Measurements from ENCODE around the gene CACNA1D. TPM values are rescaled to one million over a fixed set of nuclear protein-coding genes. Genes with fewer than 3 reads are reported as not detected.

CACNA1D gene
- total RNA-seq, 2 donors from 2014 or later: 0.56 to 1.5 TPM

GRCh38 chr3:53670721-53671120 is 176.3 kb downstream of the CACNA1D start:
- Mint-ChIP-seq H3K27me3 (peaks cover 25% of the 10 kb centered on the region), H3K36me3 (ENCODE audit: low read depth) (no peaks in the 10 kb centered on the region), H3K4me1 (no peaks in the 10 kb centered on the region), H3K27ac (no peak overlapping the region), H3K4me3 (no peak overlapping the region), H3K9me3 (no peaks in the 10 kb centered on the region)
- no peak for ATAC-seq (replicated peaks)

GRCh38 chr3:53671192-53671960 is 177.0 kb downstream of the CACNA1D start:
- Mint-ChIP-seq H3K36me3 (ENCODE audit: low read depth) (no peaks in the 10 kb centered on the region), H3K4me3 (no peak overlapping the region), H3K27ac (no peak overlapping the region), H3K4me1 (no peaks in the 10 kb centered on the region), H3K27me3 (peaks cover 25% of the 10 kb centered on the region), H3K9me3 (no peaks in the 10 kb centered on the region)
- ATAC-seq (replicated peaks): no peak

GRCh38 chr3:53671961-53672299 is 177.5 kb downstream of the CACNA1D start:
- no peak overlapping the region for H3K27ac Mint-ChIP-seq
- peaks cover 25% of the 10 kb centered on the region for H3K27me3 Mint-ChIP-seq
- H3K36me3 Mint-ChIP-seq (ENCODE audit: low read depth): no peaks in the 10 kb centered on the region
- no peak for ATAC-seq (replicated peaks)
- H3K4me1 Mint-ChIP-seq: no peaks in the 10 kb centered on the region
- no peaks in the 10 kb centered on the region for H3K9me3 Mint-ChIP-seq
- no peak overlapping the region for H3K4me3 Mint-ChIP-seq

DNA sequence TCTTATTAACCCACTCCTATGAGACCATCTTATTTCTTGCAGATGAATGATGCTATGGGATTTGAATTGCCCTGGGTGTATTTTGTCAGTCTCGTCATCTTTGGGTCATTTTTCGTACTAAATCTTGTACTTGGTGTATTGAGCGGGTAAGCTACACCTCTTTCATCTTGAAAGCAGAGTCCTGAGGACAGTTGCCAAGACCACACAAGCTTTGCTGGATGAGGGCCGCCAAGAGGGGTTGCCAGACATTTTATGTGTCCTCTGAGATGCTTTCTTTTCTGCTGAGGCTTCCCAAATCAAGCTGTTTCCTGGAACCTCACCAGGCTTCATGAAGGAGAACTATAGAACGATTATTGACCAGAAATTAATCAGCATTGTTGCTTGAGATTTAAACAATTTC is 178.6 kb downstream of the CACNA1D start:
- Mint-ChIP-seq H3K36me3 (ENCODE audit: low read depth) (no peaks in the 10 kb centered on the region), H3K4me3 (no peak overlapping the region), H3K4me1 (no peaks in the 10 kb centered on the region), H3K27me3 (peaks cover 20% of the 10 kb centered on the region), H3K9me3 (no peaks in the 10 kb centered on the region), H3K27ac (no peak overlapping the region)
- no peak for ATAC-seq (replicated peaks)

DNA sequence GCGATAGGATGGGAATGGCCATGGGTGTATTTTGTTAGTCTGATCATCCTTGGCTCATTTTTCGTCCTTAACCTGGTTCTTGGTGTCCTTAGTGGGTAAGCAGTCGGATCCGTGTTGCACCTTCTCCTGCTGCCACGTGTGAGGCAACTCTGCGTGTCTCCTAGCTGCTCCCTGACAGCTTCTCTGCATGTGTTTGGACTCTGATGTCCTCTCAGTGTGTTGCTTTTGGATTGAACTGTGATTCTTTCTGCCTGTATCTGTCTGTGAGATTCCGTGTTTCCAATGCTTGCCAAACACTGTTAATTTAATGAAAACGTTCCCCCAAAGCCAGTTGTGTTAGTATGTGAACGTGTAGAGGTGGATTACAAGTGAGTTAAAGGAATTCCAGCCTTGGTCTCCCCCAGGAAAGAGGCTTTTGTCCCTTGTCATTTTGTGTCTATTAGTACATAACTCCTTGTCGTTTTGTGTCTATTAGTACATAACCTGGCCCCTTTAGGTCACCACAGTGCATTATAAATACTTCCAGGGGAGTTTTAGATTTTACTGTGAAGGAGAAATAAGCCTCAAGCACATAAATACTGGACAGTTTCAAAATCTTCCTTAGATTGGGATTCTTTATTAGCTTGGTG is 179.4 kb downstream of the CACNA1D start:
- Mint-ChIP-seq H3K36me3 (ENCODE audit: low read depth) (no peaks in the 10 kb centered on the region), H3K9me3 (no peaks in the 10 kb centered on the region), H3K4me1 (no peaks in the 10 kb centered on the region), H3K27me3 (peaks cover 23% of the 10 kb centered on the region), H3K4me3 (no peak overlapping the region), H3K27ac (no peak overlapping the region)
- ATAC-seq (replicated peaks): no peak

- Mint-ChIP-seq H3K4me3 (no peak overlapping the region), H3K36me3 (ENCODE audit: low read depth) (no peaks in the 10 kb centered on the region)
Measured at GRCh38 chr3:53674582-53674981, 180.2 kb downstream of the CACNA1D start.

GRCh38 chr3:53675022-53675697 is 180.7 kb downstream of the CACNA1D start:
- no peak for ATAC-seq (replicated peaks)
- H3K27me3 Mint-ChIP-seq: peaks cover 19% of the 10 kb centered on the region

More at GRCh38 chr3:53674582-53674981, 180.2 kb downstream of the CACNA1D start:
- H3K4me1 Mint-ChIP-seq: no peaks in the 10 kb centered on the region
- H3K27ac Mint-ChIP-seq: no peak overlapping the region
- no peaks in the 10 kb centered on the region for H3K9me3 Mint-ChIP-seq
- no peak for ATAC-seq (replicated peaks)
- peaks cover 20% of the 10 kb centered on the region for H3K27me3 Mint-ChIP-seq

DNA sequence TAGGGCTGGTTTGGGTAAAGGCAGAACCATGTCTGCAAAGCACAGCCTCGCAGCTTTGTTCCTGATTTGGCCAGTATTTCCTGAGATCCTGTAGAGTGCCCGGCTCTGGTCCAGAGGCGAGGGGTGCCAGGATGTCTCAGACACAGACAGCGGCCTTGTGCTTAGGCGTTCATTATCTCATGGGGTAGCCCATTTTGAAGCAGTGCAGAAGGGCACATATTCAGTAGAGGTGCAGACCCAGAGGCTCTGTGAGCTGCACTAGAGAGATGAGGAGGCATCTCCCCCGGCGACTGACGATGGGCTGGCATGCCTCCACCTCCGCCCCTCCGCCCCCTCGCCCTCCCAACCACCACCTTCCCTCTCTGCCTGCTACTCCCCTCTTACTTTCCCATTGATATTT is 181.5 kb downstream of the CACNA1D start:
- Mint-ChIP-seq H3K36me3 (ENCODE audit: low read depth) (no peaks in the 10 kb centered on the region), H3K27me3 (peaks cover 22% of the 10 kb centered on the region), H3K4me3 (no peak overlapping the region), H3K9me3 (no peaks in the 10 kb centered on the region), H3K4me1 (no peaks in the 10 kb centered on the region), H3K27ac (no peak overlapping the region)
- ATAC-seq (replicated peaks): no peak

More at GRCh38 chr3:53675022-53675697, 180.7 kb downstream of the CACNA1D start:
- H3K4me1 Mint-ChIP-seq: no peaks in the 10 kb centered on the region
- H3K4me3 Mint-ChIP-seq: no peak overlapping the region
- H3K9me3 Mint-ChIP-seq: no peaks in the 10 kb centered on the region
- no peaks in the 10 kb centered on the region for H3K36me3 Mint-ChIP-seq (ENCODE audit: low read depth)
- H3K27ac Mint-ChIP-seq: no peak overlapping the region

- Mint-ChIP-seq H3K27me3 (peaks cover 29% of the 10 kb centered on the region), H3K4me3 (no peak overlapping the region), H3K4me1 (no peaks in the 10 kb centered on the region), H3K36me3 (ENCODE audit: low read depth) (no peaks in the 10 kb centered on the region), H3K9me3 (no peaks in the 10 kb centered on the region), H3K27ac (no peak overlapping the region)
- ATAC-seq (replicated peaks): no peak
Measured at GRCh38 chr3:53677413-53677812, 183.0 kb downstream of the CACNA1D start.

DNA sequence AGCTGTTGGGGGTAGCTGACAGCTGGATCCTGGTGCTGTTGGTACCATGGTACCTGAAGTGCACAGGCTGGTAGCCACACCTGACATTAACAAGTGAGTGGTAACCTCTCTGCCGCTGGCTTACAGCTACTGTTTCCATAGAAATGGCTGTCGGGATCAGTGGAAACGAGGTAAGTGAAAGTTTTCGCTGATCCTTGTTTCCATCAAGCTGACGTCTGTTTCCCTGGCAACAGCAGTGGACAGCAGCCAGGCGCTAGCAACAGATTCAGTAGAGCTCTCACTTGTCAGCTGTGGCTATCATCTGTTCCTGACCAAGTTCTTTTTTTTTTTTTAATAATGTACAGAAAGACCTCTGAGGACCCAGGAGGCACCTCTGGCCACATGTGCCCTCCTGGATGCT is 185.6 kb downstream of the CACNA1D start:
- Mint-ChIP-seq H3K4me3 (no peak overlapping the region), H3K27me3 (peaks cover 24% of the 10 kb centered on the region)

GRCh38 chr3:53682807-53683206 is 188.4 kb downstream of the CACNA1D start:
- Mint-ChIP-seq H3K4me3 (no peak overlapping the region), H3K9me3 (no peaks in the 10 kb centered on the region), H3K27ac (no peak overlapping the region), H3K36me3 (ENCODE audit: low read depth) (no peaks in the 10 kb centered on the region), H3K27me3 (peaks cover 24% of the 10 kb centered on the region), H3K4me1 (no peaks in the 10 kb centered on the region)
- no peak for ATAC-seq (replicated peaks)

More for the DNA sequence above, 185.6 kb downstream of the CACNA1D start:
- Mint-ChIP-seq H3K36me3 (ENCODE audit: low read depth) (no peaks in the 10 kb centered on the region), H3K27ac (no peak overlapping the region), H3K9me3 (no peaks in the 10 kb centered on the region), H3K4me1 (no peaks in the 10 kb centered on the region)
- no peak for ATAC-seq (replicated peaks)

- H3K4me3 Mint-ChIP-seq: no peak overlapping the region
- no peaks in the 10 kb centered on the region for H3K36me3 Mint-ChIP-seq (ENCODE audit: low read depth)
- no peaks in the 10 kb centered on the region for H3K4me1 Mint-ChIP-seq
- H3K27ac Mint-ChIP-seq: no peak overlapping the region
- ATAC-seq (replicated peaks): no peak
- peaks cover 8% of the 10 kb centered on the region for H3K27me3 Mint-ChIP-seq
- no peaks in the 10 kb centered on the region for H3K9me3 Mint-ChIP-seq
Measured at GRCh38 chr3:53688066-53688465, 193.7 kb downstream of the CACNA1D start.

DNA sequence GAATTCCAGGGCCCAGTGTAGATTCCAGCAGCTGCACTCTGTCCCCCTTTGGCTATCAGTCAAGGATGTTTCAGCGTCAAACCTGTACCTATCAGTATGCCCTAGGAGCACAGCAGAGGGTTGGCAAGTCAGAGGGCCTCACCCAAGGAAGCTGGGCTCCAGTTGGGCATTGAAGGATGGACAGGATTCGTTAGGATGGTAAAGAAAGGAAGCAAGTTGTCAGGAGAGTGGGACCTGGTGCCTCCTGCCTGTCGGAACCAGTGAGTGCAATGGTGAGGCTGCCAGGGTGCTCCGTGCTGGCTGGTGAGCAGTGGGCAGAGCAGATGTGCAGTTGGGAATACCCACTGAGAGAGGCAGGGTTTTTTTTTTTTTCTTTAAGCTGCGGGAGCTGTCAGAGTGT is 194.6 kb downstream of the CACNA1D start:
- no peaks in the 10 kb centered on the region for H3K4me1 Mint-ChIP-seq
- no peaks in the 10 kb centered on the region for H3K36me3 Mint-ChIP-seq (ENCODE audit: low read depth)
- no peaks in the 10 kb centered on the region for H3K27me3 Mint-ChIP-seq
- H3K4me3 Mint-ChIP-seq: no peak overlapping the region
- no peaks in the 10 kb centered on the region for H3K9me3 Mint-ChIP-seq
- H3K27ac Mint-ChIP-seq: no peak overlapping the region
- ATAC-seq (replicated peaks): no peak

DNA sequence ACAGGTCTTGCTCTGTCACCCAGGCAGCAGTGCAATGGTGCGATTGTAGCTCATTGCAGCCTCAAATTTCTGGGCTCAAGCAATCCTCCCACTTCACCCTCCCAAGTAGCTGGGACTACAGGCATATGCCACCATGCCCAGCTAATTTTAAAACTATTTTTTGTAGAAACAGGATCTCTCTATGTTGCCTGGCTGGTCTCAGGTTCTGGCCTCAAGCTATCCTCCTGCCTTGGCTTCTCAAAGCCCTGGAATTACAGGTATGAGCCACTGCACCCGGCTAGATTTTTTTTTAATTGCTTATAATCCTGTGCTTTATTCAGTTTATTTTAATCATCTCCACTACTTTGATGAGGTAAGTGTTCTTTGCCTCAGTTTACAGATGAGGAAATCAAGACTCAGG is 195.3 kb downstream of the CACNA1D start:
- Mint-ChIP-seq H3K4me3 (no peak overlapping the region), H3K27ac (no peak overlapping the region), H3K36me3 (ENCODE audit: low read depth) (no peaks in the 10 kb centered on the region), H3K9me3 (no peaks in the 10 kb centered on the region), H3K4me1 (no peaks in the 10 kb centered on the region), H3K27me3 (no peaks in the 10 kb centered on the region)
- ATAC-seq (replicated peaks): no peak

DNA sequence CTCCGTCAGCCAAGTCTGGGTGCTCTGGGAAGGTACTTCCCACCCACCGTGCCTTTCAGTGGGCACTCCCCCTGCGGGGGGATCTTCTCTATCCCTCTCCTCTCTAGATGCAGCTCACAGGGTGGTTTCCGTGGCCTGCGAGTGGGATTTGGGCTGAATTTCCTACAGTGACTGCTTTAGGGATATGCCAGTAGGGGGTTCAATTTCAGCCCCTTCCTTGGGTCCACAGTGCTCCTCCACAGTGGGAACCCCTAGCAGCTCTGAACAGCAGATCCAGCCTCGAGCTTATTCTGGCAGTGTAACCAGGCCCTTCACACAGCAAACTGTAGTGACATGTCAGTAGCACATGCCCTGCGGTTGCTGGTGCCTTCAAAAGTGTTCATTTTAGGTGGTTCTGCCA is 196.1 kb downstream of the CACNA1D start:
- no peak for ATAC-seq (replicated peaks)
- H3K27ac Mint-ChIP-seq: no peak overlapping the region
- no peaks in the 10 kb centered on the region for H3K27me3 Mint-ChIP-seq
- H3K9me3 Mint-ChIP-seq: no peaks in the 10 kb centered on the region
- H3K4me3 Mint-ChIP-seq: no peak overlapping the region
- H3K4me1 Mint-ChIP-seq: no peaks in the 10 kb centered on the region
- no peaks in the 10 kb centered on the region for H3K36me3 Mint-ChIP-seq (ENCODE audit: low read depth)

Data from activated T-helper 17 cell treated with anti-CD3 and anti-CD28 coated beads, Interleukin-2, amount 50 U/mL, for 72 hours (primary cell).